Kidney tubule cell (primary cell): ENCODE results near the gene HAPLN3.

Source experiments
- DNase-seq: peaks from one replicate; pipeline ENCODE4 v3.0.0-alpha.2; 2018; ENCODE audit warnings: low spot score

Gene HAPLN3

GRCh38 chr15:88864861-88865497, 30.4 kb downstream of the HAPLN3 start:
- no peak for DNase-seq

- no peak for DNase-seq
Measured at GRCh38 chr15:88863412-88863811, 31.9 kb downstream of the HAPLN3 start.

GRCh38 chr15:88860212-88860611, 35.1 kb downstream of the HAPLN3 start:
- DNase-seq: no peak

GRCh38 chr15:88859550-88859949, 35.8 kb downstream of the HAPLN3 start:
- no peak for DNase-seq

- no peak for DNase-seq
Measured at GRCh38 chr15:88858934-88859333, 36.4 kb downstream of the HAPLN3 start.

- DNase-seq: no peak
Measured at GRCh38 chr15:88852476-88852875, 42.9 kb downstream of the HAPLN3 start.

GRCh38 chr15:88849376-88850072, 45.8 kb downstream of the HAPLN3 start:
- DNase-seq: peak; percentile 5

GRCh38 chr15:88848203-88848602, 47.1 kb downstream of the HAPLN3 start:
- DNase-seq: no peak

GRCh38 chr15:88847144-88847543, 48.2 kb downstream of the HAPLN3 start:
- no peak for DNase-seq

- no peak for DNase-seq
Measured at GRCh38 chr15:88845616-88846015, 49.7 kb downstream of the HAPLN3 start.

GRCh38 chr15:88844749-88845386, 50.5 kb downstream of the HAPLN3 start:
- no peak for DNase-seq

- no peak for DNase-seq
Measured at GRCh38 chr15:88843334-88843733, 52.0 kb downstream of the HAPLN3 start.

GRCh38 chr15:88842156-88842555, 53.2 kb downstream of the HAPLN3 start:
- no peak for DNase-seq

- DNase-seq: no peak
Measured at GRCh38 chr15:88841236-88841635, 54.1 kb downstream of the HAPLN3 start.

GRCh38 chr15:88839961-88840360, 55.4 kb downstream of the HAPLN3 start:
- DNase-seq: no peak

- no peak for DNase-seq
Measured at GRCh38 chr15:88839146-88839545, 56.2 kb downstream of the HAPLN3 start.

GRCh38 chr15:88838667-88839066, 56.7 kb downstream of the HAPLN3 start:
- DNase-seq: no peak

GRCh38 chr15:88835646-88836045, 59.7 kb downstream of the HAPLN3 start:
- DNase-seq: peak; percentile 44

- DNase-seq: no peak
Measured at GRCh38 chr15:88835119-88835518, 60.2 kb downstream of the HAPLN3 start.

- peak; percentile 54 for DNase-seq
Measured at GRCh38 chr15:88834211-88834812, 61.0 kb downstream of the HAPLN3 start.

- DNase-seq: no peak
Measured at GRCh38 chr15:88833731-88834100, 61.6 kb downstream of the HAPLN3 start.

- no peak for DNase-seq
Measured at GRCh38 chr15:88832820-88833730, 62.3 kb downstream of the HAPLN3 start.
